ENCODE results near the gene TXNRD2. TPM values are rescaled to one million over a fixed set of nuclear protein-coding genes. Genes with fewer than 3 reads are reported as not detected.
"Not testable (repeated sequence)": the region's sequence is repeated elsewhere in the genome, so short reads cannot be mapped to it uniquely, and the experiment has no call there.

The TXNRD2 gene
- polyA plus RNA-seq, 1 donor from 2014 or later: 4.1 TPM

DNA sequence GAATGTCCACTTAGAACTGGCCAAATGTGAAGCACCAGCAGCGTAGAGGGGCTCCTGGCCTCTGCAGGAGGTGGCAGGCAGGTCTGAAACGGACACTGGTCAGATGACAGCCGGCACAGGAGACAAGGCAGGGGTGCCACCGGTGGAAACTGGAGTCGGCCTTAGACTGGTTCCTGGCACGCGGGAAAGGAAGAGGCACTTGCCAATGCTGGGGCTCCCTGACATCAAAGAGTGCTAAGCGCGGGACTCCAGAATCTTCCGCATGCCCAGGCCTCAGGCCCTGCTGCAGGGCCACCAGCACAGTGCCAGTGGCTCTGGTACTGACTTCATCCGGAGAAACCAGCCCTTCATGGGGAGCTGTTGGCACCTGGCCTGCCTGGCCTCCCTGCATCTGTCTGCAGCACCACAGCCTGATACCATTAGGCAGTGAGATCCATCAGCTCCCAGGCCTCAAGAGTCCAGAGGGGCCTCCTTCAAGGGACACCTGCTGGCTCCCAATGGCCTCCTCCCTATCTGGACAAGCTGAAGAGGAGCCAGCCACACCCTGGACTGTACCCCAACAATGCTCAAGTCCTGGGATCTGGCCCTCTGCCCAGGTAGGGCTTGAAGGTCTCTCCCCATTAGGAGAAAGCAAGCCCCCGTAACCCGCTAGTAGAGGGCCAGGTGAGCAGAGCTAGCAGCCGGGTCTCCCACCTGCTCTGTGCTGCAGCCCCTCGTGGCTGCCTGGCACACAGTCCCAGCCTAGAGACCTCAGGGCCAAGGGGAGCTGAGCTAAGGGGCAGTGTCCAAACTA is 57.3 kb downstream of the TXNRD2 start:
- TF ChIP-seq RAD21 (conservative IDR thresholded peaks at IDR 0.05): no peak
- TF ChIP-seq EP300 (conservative IDR thresholded peaks at IDR 0.05; ENCODE audit: poor library complexity, severe bottlenecking): no peak
- TF ChIP-seq POLR2AphosphoS5 (IDR thresholded peaks at IDR 0.05): no peak
- no peak for TF ChIP-seq MXI1 (conservative IDR thresholded peaks at IDR 0.05; ENCODE audit: poor library complexity, severe bottlenecking)
- no peak for TF ChIP-seq REST (IDR thresholded peaks at IDR 0.05; ENCODE audit: borderline replicate concordance)
- TF ChIP-seq EZH2 (IDR thresholded peaks at IDR 0.05; ENCODE audit: borderline replicate concordance, insufficient read depth, low read length, poor library complexity, severe bottlenecking): no peak
- TF ChIP-seq TAF1 (IDR thresholded peaks at IDR 0.05; ENCODE audit: low read depth): no peak
- TF ChIP-seq, protein P1, sequence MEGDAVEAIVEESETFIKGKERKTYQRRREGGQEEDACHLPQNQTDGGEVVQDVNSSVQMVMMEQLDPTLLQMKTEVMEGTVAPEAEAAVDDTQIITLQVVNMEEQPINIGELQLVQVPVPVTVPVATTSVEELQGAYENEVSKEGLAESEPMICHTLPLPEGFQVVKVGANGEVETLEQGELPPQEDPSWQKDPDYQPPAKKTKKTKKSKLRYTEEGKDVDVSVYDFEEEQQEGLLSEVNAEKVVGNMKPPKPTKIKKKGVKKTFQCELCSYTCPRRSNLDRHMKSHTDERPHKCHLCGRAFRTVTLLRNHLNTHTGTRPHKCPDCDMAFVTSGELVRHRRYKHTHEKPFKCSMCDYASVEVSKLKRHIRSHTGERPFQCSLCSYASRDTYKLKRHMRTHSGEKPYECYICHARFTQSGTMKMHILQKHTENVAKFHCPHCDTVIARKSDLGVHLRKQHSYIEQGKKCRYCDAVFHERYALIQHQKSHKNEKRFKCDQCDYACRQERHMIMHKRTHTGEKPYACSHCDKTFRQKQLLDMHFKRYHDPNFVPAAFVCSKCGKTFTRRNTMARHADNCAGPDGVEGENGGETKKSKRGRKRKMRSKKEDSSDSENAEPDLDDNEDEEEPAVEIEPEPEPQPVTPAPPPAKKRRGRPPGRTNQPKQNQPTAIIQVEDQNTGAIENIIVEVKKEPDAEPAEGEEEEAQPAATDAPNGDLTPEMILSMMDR (IDR thresholded peaks at IDR 0.05; ENCODE audit: poor library complexity, severe bottlenecking): no peak
- no peak for TF ChIP-seq SMC3 (conservative IDR thresholded peaks at IDR 0.05; ENCODE audit: poor library complexity)
- no peaks in the 10 kb centered on the region for H3K79me2 ChIP-seq (replicated peaks; ENCODE audit: insufficient read depth, low read length)
- H3F3A ChIP-seq (ENCODE audit: insufficient read depth, low read length, poor library complexity, severe bottlenecking): no peaks in the 10 kb centered on the region
- H3K9me2 ChIP-seq (ENCODE audit: insufficient read depth, low read length): no peaks in the 10 kb centered on the region
- no peaks in the 10 kb centered on the region for H3K36me3 ChIP-seq (ENCODE audit: insufficient read depth, low read length)
- H3K27me3 ChIP-seq (ENCODE audit: insufficient read depth, low read depth, low read length): no peaks in the 10 kb centered on the region
- no peak overlapping the region for H3K4me3 ChIP-seq (ENCODE audit: low read length)
- no peaks in the 10 kb centered on the region for H4K20me1 ChIP-seq (ENCODE audit: insufficient read depth)
- no peaks in the 10 kb centered on the region for H3K9me3 ChIP-seq (ENCODE audit: low read length)
- H3K27ac ChIP-seq (ENCODE audit: low read length): no peak overlapping the region
- H2AFZ ChIP-seq (ENCODE audit: low read depth, low read length): no peak overlapping the region
- H3K9ac ChIP-seq (ENCODE audit: low read length): no peak overlapping the region
- H3K4me2 ChIP-seq (ENCODE audit: low read length): no peak overlapping the region

DNA sequence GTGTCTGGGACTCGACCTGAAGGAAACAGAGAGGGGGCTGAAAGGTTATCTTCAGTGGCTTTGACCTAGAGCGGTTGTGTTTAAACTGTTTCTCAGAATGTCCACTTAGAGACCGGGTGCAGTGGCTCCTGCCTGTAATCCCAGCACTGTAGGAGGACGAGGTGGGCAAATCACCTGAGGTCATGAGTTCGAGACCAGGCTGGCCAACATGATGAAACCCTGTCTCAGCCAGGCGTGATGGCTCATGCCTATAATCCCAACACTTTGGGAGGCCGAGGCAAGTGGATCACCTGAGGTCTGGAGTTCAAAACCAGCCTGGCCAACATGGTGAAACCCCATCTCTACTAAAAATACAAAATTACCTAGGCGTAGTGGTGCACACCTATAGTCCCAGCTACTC is 58.2 kb downstream of the TXNRD2 start:
- not testable (repeated sequence) for H2AFZ ChIP-seq (ENCODE audit: low read depth, low read length); H3K27me3 ChIP-seq (ENCODE audit: insufficient read depth, low read depth, low read length); H3F3A ChIP-seq (ENCODE audit: insufficient read depth, low read length, poor library complexity, severe bottlenecking); H3K36me3 ChIP-seq (ENCODE audit: insufficient read depth, low read length); H3K9ac ChIP-seq (ENCODE audit: low read length); H3K9me2 ChIP-seq (ENCODE audit: insufficient read depth, low read length); H3K9me3 ChIP-seq (ENCODE audit: low read length); H3K27ac ChIP-seq (ENCODE audit: low read length); H3K79me2 ChIP-seq (replicated peaks; ENCODE audit: insufficient read depth, low read length); H4K20me1 ChIP-seq (ENCODE audit: insufficient read depth); H3K4me3 ChIP-seq (ENCODE audit: low read length); H3K4me2 ChIP-seq (ENCODE audit: low read length)
